Stimulated activated CD8-positive, alpha-beta memory T cell treated with anti-CD3 and anti-CD28 coated beads, Interleukin-2, amount 100 ng/mL, for 48 hours (primary cell): ENCODE measurements around the gene BCKDHA.
"Not testable (repeated sequence)": the region's sequence is repeated elsewhere in the genome, so short reads cannot be mapped to it uniquely, and the experiment has no call there.

ENCODE experiments used
- DNase-seq, 2 donors: peaks; one replicate each; pipeline ENCODE4 v3.0.0-alpha.2; 2020; ENCODE audit warnings: low read depth in 2 of 2

BCKDHA gene

DNA sequence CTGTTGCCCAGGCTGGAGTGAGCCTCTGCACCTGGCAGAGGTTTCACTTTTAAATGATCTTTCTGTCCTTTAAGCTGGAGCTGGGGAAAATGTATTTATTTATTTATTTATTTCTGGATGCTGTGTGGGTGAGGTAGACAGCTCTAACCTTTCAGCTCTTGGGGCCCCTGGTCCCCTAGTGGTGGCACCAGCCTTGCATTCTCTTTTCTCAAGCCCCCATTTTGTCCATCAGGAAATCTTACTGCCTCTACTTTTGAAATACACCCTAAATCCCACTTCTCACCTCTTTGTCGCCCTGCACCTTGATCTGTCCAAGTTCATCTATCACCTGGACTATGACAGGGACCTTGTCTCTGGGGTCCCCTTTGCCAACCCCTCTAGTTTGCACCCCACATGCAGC lies 31.5 kb upstream of the BCKDHA start:
- DNase-seq: no peak

DNA sequence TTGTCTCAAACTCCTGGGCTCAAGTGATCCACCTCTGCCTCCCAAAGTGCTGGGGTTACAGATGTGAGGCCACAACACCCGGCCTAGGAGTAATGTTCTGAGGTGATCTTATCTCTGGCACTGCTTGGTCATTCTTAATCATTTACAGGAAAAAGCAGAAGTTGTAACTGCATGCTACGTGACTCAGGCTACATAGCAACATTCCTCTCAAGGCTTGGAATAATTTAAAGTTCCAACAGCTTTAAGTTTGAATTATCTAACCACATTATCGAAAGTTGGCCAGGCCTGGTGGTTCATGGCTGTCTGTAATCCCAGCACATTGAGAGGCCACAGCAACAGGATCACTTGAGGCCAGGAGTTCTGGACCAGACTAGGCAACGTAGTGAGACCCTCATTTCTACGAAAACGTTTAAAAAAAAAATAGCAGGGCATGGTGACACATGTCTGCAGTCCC lies 29.7 kb upstream of the BCKDHA start:
- no peak for DNase-seq

DNA sequence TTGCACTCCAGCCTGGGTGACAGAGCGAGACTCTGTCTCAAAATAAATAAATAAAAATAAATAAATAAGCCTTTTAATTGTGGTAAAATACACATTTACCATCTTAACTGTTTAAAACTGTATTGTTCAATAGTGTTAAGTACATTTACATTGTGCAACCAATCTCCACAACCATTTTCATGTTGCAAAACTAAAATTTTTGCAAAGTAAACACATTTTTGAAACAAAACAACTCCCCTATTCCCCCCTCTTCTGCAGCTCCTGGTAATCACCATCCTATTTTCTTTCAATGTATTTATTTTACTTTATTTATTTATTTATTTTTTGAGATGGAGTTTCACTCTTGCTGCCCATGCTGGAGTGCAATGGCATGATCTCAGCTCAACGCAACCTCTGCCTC lies 27.8 kb upstream of the BCKDHA start:
- DNase-seq: no peak

DNA sequence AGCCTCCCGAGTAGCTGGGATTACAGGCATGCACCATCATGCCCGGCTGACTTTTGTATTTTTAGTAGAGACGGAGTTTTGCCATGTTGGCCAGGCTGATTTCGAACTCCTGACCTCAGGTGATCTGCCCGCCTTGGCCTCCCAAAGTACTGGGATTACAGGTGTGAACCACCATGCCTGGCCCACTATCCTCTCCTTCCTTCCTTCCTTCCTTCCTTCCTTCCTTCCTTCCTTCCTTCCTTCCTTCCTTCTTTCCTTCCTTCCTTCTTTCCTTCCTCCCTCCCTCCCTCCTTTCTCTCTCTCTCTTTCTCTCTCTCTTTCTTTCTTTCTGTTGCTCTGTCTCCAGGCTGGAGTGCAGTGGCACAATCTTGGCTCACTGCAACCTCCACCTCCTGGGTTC lies 26.5 kb upstream of the BCKDHA start:
- DNase-seq: not testable (repeated sequence)

DNA sequence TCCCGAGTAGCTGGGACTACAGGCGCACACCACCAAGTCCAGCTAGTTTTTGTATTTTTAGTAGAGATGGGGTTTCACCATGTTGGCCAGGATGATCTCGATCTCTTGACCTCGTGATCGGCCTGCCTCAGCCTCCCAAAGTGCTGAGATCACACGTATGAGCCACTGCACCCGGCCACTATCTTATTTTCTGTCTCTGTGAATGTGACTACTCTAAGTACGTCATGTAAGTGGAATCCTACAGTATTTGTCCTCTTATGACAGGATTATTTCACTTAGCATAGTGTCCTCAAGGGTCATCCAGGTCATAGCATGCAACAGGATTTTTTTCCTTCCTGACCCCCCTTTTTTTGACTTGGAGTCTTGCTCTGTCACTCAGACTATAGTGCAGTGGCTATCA lies 26.1 kb upstream of the BCKDHA start:
- no peak for DNase-seq

DNA sequence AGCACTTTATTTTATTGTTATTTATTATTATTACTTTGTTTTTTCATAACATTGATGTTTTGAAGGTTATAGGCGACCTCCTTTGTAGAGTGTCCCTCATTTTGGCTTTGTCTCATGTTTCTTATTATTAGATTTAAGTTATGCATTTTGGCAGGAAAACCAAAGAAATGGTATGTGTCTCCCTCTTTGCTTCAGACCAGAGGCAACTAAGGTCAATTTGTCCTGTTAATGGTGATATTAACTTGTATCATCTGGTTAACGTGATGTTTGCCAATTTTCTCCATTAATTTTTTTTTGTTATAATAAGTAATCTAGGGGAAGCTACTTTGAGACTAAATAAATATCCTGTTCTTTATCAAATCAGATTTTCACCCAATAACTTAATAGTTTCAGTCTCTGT lies 25.1 kb upstream of the BCKDHA start:
- DNase-seq: no peak

DNA sequence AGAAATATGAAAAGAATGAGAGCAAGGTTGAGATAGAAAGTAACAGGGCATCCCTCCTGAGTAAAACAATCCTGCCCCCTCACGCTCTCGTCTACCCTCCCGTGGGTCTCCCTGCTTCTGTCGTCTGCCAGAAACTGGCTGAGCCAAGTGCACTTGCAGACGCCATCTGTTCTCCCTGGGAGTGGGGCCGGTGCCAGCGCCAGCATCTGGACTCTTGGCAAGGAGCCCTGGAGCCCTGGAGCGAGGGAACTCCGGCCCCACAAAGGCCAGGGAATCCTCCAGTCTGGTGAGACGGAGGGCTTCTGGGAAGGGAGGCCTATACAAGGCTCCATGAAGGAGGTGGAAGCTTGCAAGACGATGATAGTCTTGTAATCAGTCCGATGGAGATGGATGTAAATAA lies 23.6 kb upstream of the BCKDHA start:
- DNase-seq: no peak

DNA sequence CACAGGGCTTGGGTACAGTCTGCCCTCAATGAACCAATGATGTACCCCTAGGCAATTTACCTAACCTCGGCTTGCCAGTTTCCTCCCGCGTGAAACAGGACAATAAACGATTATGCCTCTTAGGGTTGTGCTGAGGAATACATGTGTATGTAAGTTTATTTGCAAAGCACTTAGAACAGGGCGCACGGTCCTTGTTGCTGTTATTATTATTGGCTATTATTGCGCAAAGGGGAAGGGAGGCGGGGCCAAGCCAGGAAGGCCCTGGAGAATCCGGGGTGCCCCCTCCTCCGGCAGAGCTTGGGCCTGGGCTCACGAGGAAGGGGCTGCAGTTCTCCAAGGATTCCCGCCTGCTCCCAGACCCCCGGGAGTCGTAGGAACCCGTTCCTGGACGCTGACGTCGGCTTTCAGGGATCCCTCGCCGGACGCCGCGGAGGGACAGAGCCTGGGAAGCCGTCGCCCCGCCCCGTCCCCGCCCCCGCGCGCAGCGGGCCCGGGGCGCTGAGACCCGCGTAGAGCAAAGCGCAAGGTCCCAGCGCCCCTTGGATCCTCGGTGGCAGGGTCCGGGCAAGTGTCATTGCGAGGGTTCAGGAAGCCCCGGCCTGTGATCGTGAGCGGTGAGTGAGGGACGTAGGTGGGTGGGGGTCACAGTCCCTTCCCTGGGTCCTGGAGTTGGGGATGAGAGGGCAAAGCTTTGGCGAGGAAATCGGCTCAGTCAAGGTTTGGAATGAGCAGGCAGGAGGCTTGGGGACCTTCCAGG lies 21.2 kb upstream of the BCKDHA start, which contains the start of gene TMEM91:
Gene TMEM91 (plus strand): TSS at position 293 of the 757 bp plus-strand sequence. CDS start 1,777 bp downstream, outside the sequence.
- DNase-seq: no peak

DNA sequence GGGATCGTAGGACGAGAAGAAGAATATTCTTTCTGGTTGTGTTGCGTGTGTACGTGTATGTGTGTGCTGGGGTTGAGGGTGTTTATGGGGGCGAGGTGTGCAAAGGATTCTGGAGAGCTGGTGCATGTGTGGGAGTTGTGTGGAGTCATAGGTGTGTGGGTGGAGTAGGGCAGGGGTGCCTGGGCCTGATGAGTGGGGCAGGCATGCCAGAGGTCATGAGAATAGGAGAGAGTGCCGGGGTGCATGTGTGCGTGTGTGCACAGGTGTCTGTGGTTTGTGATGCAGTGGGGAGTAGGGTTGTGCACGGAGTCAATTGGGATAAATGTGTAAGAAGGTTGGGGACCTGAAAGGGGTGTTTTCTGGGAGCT lies 20.6 kb upstream of the BCKDHA start:
- no peak for DNase-seq

DNA sequence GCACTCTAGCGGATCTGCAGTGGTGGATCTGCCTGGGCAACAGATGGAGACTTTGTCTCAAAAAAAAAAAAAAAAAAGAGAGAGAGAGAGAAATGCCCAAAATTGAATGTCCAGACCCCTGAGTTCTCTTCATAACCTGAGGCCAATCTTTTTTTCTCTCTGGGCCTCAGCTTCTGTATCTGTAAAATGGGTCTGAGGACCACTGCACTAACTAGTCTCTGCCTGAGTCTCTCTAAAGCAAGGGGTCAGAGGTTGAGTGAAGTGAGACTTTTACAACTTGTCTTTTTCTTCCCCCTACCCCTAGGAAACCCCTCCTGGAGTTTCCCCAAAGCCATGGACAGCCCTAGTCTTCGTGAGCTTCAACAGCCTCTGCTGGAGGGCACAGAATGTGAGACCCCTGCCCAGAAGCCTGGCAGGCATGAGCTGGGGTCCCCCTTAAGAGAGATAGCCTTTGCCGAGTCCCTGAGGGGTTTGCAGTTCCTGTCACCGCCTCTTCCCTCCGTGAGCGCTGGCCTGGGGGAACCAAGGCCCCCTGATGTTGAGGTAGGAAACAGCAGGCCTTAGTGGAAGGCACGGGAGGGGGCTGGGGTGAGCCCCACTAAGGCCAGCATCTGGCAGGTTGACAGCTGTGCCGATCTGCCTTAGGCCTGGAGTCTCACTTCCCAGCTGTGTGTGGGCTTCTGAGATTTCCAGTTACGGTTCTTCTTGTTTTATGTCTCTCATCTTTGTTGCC lies 19.5 kb upstream of the BCKDHA start:
- DNase-seq: no peak

DNA sequence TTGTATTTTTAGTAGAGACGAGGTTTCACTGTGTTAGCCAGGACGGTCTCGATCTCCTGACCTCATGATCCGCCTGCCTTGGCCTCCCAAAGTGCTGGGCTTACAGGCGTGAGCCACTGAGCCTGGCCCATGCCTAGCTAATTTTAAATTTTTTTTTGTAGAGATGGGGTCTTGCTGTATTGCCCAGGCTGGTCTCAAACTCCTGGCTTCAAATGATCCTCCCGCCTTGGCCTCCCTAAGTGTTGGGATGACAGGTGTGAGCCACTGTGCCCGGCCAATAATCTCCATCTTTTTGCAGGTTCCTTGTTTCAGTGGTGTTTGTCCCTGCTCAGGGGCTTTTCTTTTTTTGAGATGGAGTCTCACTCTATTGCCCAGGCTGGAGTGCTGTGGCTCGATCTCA lies 16.1 kb upstream of the BCKDHA start:
- DNase-seq: not testable (repeated sequence)

DNA sequence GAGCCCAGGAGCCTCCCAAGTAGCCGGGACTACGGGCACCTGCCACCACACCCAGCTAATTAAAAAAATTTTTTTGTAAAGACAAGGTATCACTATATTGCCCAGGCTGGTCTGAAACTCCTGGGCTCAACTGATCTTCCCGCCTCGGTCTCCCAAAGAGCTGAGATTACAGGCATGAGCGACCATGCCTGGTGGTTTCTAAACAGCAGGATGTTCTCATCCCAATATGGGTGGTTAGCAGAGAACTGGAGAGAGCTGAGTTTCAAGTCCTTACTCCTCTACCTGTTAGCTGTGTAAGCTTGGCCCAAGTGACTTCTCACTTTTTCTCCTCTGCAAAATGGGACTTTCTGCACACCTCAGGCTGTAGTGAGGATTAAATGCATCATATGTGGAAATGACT lies 13.3 kb upstream of the BCKDHA start:
- DNase-seq: no peak

DNA sequence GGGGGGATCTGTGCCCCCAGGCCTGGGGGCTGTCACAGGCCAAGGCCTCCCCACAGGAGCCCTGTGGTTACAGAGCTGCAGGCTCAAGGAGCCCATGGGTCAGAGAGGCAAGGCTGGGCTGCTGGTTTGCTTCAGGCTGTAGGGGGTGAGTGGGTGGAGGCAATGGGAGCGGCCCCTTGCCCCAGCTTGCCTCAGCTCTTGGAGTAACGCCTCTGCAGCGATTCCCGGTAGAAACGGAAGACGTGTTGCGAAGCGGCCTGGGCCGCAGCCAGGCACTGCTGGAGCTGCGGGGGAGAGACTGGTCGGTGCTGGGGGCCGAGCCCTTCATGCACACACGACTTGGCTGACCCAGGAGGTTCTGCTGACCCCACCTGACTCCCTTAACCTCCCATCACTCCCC lies 11.2 kb upstream of the BCKDHA start:
- no peak for DNase-seq

DNA sequence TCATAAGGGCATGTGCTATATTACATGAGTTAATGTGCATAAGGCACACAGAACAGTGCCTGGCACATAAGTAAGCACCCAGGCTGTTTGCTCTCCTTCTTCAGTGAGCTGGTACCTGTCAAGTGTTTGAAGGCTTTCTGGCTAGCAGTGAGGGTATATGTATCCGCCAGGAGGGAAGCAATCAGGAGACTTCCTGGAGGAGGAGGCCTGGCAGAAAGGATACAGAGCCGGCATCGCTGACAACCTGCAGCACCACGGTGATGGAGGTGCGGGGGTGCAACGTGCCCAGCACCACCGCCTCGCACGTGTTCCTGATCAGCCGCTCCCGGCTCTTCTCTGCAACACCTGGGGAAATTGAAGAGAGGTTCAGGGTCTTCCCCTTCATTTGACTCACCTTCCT lies 6.0 kb upstream of the BCKDHA start:
- DNase-seq: no peak

DNA sequence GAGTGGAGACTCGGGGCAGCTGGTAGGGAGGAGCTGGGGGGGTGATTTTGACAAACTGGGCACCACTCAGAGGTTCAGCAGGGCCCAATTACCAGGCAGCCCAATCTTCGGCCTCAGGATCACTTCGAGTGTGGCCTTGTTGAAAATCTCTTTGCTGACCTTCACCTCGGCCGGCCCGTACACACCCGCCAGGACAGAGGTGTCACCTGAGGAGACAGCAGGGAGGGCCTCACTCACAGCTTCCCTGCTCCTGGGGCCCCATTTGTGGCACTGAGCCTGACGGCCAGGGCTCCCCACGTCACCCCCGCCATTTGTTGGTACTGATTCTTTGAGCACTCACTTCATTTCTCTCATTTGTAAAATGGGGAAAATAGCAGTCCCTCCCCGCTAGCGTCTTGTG lies 4.8 kb upstream of the BCKDHA start:
- DNase-seq: no peak

DNA sequence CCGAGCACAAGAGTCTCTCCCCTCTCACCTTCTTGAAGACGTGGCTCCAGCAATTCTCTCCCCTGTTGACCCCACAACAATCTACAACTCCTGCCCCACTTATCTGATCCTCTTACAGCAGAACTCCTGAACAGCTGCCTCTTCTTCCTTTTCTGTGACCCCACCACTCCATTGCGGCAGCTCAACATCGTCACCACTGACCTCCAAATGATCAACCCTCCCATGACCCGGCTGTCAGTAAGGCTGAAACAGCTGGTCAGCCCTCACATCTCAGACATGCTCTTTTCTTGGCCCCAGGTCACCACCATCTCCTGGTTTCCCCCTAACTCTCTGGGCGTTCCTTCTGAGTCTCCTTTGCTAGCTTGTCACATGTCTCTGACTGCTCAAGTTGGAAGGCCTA lies 2.3 kb upstream of the BCKDHA start:
- DNase-seq: no peak

DNA sequence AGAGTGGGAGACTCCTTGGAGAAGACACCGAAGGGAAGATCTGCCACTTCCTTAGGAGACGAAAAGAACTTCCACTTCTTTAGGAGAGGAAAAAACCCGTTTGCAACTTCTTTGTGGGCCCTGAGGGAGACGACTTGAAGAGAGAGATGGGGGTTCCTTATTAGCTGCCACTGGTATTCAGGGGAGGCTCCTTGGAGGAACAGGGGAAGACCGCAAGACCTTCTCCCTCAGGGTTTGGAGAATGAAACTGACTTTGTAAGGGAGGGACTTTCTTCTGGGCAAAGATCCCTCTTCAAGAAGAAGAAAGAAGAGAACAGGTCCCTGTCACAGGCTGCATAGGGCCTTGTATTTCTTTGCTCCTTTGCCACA lies 416 bp downstream of the BCKDHA start:
- DNase-seq: no peak

DNA sequence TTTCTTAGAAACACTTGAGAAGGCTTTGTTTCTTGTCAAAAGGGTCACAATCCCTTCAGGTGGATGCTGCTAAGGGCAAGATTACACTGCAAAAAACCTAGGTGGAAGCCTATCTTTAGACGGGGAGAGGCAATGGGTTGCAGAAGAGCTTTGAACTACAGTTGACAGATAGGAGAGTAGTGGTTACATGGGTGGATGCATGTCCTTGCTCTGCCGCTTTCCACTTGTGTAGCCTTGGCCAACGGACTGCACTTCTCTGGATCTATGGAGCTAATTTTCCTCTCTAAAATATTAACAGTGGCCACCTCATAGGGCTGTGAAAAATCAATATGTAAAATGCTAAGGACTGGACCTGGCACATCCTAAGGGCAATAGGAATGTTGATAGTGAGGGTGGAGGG lies 980 bp downstream of the BCKDHA start:
- DNase-seq: no peak

DNA sequence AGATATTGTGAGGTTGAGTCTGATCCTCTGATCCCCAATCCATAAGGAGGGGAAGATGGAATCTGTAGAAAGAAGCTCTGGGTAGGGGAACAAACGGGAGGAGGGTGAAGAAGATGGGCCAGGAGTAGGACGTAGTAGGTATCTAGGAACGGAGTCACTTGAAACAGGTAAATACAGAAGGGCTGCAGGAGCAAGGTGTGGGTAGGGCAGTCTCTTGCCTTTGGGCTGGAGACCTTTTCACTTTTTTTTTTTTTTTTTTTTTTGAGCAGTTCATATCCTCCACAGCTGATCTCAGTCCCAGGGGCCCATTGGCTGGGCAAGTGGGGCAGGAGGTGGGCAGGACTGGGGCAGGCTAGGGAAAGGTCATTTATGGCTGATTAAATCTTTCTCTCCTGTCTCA lies 1.5 kb downstream of the BCKDHA start:
- DNase-seq: no peak

DNA sequence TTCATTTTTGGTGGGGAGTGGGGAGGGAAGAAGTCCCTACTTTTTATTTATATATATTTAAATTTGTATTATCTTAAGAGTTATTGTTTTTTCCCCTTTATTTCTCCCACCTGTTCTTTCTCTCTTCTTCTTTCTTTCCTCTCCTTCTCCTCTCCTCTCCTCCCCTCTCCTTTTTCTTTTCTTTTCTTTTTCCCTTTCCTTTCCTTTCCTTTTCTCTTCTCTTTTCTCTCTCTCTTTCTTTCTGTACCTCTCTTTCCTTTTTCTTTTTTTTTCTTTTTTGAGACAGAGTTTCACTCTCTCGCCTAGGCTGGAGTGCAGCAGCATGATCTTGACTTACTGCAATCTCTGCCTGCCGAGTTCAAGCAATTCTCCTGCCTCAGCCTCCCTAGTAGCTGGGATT lies 1.9 kb downstream of the BCKDHA start:
- DNase-seq: no peak

DNA sequence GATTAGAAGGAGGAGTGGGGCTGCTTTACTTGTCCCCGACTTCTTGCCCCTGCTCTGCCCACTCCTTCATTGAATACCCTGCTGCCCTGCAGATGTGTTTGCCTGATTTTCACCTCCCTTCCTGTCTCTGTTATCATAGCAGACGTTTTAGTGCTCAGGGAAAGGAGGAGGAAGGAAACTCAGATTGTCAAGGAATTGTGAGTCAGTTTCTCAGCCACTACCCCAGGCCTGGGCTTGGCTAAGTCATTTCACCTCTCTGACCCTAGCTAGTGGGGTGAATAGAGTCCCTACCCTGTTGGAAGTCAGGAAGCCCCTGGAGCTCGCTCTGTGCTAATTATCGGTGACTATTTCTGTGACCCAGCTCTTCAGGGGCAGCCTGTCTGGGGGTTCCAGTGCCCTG lies 3.9 kb downstream of the BCKDHA start:
- no peak for DNase-seq

DNA sequence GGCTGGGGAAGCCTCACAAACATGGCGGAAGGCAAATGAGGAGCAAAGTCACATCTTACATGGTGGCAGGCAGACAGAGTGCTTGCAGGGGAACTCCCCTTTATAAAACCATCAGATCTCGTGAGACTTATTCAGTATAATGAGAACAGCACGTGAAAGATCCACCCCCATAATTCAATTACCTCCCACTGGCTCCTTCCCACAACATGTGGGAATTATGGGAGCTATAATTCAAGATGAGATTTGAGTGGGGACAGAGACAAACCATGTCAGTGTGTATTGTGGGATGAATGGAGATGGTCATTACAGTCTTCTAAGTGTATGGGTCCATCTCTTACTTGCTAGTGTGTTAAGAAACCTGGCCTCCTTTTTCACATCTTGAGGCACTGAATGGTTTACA lies 4.4 kb downstream of the BCKDHA start:
- DNase-seq: no peak

DNA sequence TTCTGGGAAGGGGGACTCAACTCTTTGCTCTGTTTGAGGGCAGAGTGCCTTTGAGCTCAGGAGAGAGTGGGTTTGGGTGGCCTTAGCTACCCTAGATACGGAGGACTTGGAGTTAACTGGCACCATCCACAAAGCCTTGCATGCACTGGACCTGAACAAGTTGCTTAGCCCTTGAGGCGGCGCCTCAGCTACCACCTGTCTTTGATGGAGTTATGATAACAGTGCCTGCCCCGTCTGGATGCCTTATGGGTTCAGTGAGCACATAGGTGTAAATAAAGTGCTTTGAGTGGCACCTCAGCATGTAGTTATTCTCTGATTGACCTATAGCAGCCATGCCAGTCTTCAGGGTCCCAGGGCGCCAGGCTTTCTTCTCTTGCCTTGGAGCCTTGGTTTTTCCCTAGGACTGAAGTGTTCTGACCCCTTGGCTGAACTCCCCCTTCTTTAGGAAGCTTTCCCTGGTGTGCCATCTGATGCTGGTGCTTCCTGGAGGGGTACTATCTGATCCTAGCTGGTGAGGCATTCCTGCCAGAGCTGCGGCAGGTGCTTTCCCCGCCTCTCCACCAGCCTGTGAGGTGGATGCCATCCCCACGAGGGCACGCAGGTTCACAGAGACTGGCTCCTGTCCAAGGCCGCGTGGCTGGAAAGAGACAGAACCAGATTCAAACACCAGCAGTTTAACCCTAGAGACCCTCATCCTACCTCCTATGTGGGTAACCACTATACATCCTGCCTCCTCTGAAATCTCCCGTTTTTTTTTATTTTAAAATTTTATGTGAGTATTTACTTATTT lies 5.8 kb downstream of the BCKDHA start:
- DNase-seq: no peak
